Measurements from ENCODE around the gene SUGCT.

GRCh38 chr7:40538281-40538680, 403.5 kb downstream of the SUGCT start:
- no peak for TF ChIP-seq CTCF (conservative IDR thresholded peaks at IDR 0.05; ENCODE audit: low read length)
- no peak for TF ChIP-seq EZH2phosphoT487 (IDR thresholded peaks at IDR 0.05; ENCODE audit: borderline replicate concordance)
